ENCODE data around the gene ZRSR2.
A peak's percentile ranks its signal among the peaks of the same experiment; 100 is the strongest.
"Not testable (repeated sequence)": the region's sequence is repeated elsewhere in the genome, so short reads cannot be mapped to it uniquely, and the experiment has no call there.

ZRSR2 gene, protein sequence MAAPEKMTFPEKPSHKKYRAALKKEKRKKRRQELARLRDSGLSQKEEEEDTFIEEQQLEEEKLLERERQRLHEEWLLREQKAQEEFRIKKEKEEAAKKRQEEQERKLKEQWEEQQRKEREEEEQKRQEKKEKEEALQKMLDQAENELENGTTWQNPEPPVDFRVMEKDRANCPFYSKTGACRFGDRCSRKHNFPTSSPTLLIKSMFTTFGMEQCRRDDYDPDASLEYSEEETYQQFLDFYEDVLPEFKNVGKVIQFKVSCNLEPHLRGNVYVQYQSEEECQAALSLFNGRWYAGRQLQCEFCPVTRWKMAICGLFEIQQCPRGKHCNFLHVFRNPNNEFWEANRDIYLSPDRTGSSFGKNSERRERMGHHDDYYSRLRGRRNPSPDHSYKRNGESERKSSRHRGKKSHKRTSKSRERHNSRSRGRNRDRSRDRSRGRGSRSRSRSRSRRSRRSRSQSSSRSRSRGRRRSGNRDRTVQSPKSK

GRCh38 chrX:15789979-15790768, at the start of gene ZRSR2:
Gene ZRSR2 (plus strand): TSS chrX:15790484. CDS start chrX:15790496, 12 bp downstream.
- TF ChIP-seq, protein P1, sequence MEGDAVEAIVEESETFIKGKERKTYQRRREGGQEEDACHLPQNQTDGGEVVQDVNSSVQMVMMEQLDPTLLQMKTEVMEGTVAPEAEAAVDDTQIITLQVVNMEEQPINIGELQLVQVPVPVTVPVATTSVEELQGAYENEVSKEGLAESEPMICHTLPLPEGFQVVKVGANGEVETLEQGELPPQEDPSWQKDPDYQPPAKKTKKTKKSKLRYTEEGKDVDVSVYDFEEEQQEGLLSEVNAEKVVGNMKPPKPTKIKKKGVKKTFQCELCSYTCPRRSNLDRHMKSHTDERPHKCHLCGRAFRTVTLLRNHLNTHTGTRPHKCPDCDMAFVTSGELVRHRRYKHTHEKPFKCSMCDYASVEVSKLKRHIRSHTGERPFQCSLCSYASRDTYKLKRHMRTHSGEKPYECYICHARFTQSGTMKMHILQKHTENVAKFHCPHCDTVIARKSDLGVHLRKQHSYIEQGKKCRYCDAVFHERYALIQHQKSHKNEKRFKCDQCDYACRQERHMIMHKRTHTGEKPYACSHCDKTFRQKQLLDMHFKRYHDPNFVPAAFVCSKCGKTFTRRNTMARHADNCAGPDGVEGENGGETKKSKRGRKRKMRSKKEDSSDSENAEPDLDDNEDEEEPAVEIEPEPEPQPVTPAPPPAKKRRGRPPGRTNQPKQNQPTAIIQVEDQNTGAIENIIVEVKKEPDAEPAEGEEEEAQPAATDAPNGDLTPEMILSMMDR (conservative IDR thresholded peaks at IDR 0.05; ENCODE audit: low read depth, low read length), result no peak
- DNase-seq (ENCODE audit: low read depth), result peak; percentile 48

DNA sequence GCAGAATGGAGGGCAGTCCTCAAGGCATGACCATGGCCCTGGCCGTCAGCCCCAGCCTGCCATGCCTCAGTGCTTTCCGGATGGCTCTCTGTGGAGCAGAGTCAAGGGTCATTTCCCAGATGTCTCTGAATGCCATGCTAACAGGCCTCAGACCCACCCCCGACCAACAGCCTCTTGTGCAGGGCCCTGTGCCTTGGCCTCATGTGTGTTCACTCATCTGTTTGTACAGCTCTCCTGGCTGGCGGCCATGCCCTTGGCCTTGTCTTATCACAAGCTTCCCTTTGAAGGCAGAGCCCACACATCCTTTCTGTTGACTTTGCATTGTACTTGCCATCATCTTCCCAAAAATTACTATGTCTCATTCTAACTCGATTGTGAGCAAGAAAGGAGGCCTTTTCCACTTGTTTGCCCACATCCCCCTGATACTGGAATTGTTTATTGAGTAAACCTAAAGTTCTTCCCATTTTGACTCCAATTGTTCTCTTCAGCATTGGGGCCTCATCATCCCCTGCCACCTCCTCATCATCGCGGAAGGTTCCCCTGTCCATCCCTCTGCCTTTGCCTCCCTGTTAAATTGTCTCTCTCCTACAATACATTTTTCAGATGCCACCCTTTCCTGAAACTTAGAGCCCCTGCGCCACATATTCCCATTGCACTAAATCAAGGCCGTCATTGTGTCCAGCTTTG, 46.0 kb upstream of the ZRSR2 start:
- H3K4me3 ChIP-seq (ENCODE audit: low read length), result no peak overlapping the region
- DNase-seq (ENCODE audit: low read depth), result no peak
- TF ChIP-seq, protein P1 (conservative IDR thresholded peaks at IDR 0.05; ENCODE audit: low read depth, low read length), result no peak

More at GRCh38 chrX:15789979-15790768, at the start of gene ZRSR2:
- peak within 1 kb of the TSS; percentile 96 for H3K4me3 ChIP-seq (ENCODE audit: low read length)

DNA sequence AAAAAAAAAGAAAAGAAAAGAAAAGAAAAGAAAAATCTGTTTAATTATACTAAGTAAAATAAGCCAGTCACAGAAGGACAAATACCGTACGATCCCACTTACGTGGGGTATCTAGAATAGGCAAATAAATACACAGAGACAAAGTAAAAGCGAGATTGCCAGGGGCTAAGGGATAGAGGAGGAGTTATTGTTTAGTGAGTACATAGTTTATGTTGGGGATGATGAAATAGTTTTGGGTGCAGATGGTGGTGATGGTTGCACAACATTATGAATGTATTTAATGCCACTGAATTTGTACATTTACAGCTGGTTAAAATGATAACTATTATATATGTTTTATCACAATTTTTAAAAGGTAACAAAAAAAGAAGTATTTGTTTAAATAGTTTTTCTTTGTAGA, 45.1 kb upstream of the ZRSR2 start:
- no peak for DNase-seq (ENCODE audit: low read depth)
- TF ChIP-seq, protein P1 (conservative IDR thresholded peaks at IDR 0.05; ENCODE audit: low read depth, low read length), result no peak
- H3K4me3 ChIP-seq (ENCODE audit: low read length), result no peak overlapping the region

- H3K4me3 ChIP-seq (ENCODE audit: low read length); DNase-seq (ENCODE audit: low read depth): not testable (repeated sequence)
Observed at GRCh38 chrX:15746651-15747050, 43.6 kb upstream of the ZRSR2 start.

- TF ChIP-seq, protein P1 (conservative IDR thresholded peaks at IDR 0.05; ENCODE audit: low read depth, low read length), result no peak
- DNase-seq (ENCODE audit: low read depth), result no peak
- H3K4me3 ChIP-seq (ENCODE audit: low read length), result no peak overlapping the region
Observed at GRCh38 chrX:15747626-15748173, 42.6 kb upstream of the ZRSR2 start.

DNA sequence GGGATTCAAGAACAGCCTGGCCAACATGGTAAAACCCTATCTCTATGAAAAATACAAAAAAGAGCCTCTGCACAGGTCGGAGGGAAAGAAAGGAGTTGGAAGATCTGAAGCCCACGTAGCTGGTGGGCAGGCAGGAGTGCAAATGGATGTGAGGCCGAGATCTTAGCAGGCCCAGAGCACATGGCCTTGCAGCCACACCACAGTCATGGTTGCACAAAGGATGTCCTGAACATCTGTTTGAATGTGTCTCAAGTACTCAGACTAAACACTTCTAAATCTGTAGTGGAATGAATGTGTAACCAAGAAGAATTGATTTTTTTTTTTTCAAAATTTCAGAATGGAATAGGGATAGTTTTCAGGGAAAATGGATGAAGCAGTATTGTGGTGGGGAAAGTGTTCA, 41.4 kb upstream of the ZRSR2 start:
- TF ChIP-seq, protein P1 (conservative IDR thresholded peaks at IDR 0.05; ENCODE audit: low read depth, low read length), result no peak
- no peak overlapping the region for H3K4me3 ChIP-seq (ENCODE audit: low read length)
- DNase-seq (ENCODE audit: low read depth), result no peak

Data from retinal pigment epithelial cell (primary cell).